Mononuclear cell (primary cell): ENCODE measurements around the gene CAVIN4. TPM values are rescaled to one million over a fixed set of nuclear protein-coding genes. Genes with fewer than 3 reads are reported as not detected.

Source experiments
- H3K27me3 ChIP-seq: 2 replicates; pipeline ENCODE4 v1.6.0; 2011; ENCODE audit warnings: low read length, control low read depth; ENCODE audit not compliant: insufficient read depth
- H3K4me1 ChIP-seq: 2 replicates; pipeline ENCODE4 v1.5.1; 2011; ENCODE audit warnings: mild to moderate bottlenecking, low read length, control low read depth; ENCODE audit not compliant: insufficient read depth
- H3K4me3 ChIP-seq: 2 replicates; pipeline ENCODE4 v1.5.1; 2011; ENCODE audit warnings: mild to moderate bottlenecking, low read length, moderate library complexity
- H3K9me3 ChIP-seq: 2 replicates; pipeline ENCODE4 v1.5.1; 2011; ENCODE audit warnings: low read depth, mild to moderate bottlenecking, control low read depth, low read length
- total RNA-seq: library from RNA; depleted of rRNA; stranded (reverse); fragments of >200 nt; gene quantifications from one replicate; pipeline ENCODE4 v1.2.3, GENCODE V29; 2012

The CAVIN4 gene, protein sequence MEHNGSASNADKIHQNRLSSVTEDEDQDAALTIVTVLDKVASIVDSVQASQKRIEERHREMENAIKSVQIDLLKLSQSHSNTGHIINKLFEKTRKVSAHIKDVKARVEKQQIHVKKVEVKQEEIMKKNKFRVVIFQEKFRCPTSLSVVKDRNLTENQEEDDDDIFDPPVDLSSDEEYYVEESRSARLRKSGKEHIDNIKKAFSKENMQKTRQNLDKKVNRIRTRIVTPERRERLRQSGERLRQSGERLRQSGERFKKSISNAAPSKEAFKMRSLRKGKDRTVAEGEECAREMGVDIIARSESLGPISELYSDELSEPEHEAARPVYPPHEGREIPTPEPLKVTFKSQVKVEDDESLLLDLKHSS
- total RNA-seq = not detected

DNA sequence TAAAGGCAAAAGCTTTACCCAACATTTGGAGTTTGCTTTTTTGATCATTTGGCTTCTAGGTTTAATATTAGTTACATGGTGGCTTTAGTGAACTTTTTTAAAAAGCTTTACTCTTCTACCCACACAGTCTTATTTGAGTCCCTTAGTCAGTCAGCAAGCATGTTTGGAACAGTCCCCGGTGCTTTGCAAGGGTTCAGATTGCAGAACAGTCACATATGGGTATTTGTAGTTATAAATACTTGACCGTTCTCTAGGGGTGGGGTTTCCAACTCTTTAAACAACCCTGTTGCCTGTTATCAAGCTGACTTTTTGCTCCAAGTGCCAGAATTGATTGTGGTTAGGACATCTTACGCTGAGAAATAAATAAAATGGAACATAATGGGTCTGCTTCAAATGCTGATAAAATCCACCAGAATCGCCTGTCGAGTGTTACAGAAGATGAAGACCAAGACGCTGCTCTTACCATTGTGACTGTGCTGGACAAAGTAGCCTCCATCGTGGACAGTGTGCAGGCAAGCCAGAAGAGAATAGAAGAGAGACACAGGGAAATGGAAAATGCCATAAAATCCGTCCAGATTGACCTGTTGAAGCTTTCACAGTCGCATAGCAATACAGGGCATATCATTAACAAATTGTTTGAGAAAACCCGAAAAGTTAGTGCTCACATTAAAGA is at the start of gene CAVIN4:
TSS of gene CAVIN4 (plus strand) at position 304 of the 673 bp plus-strand sequence. CDS start at position 369, 65 bp downstream.
- Histone ChIP-seq H3K4me3 (no peak within 1 kb of the TSS), H3K9me3 (no peaks in the 10 kb centered on the region), H3K27me3 (no peaks in the 10 kb centered on the region), H3K4me1 (no peaks in the 10 kb centered on the region)

DNA sequence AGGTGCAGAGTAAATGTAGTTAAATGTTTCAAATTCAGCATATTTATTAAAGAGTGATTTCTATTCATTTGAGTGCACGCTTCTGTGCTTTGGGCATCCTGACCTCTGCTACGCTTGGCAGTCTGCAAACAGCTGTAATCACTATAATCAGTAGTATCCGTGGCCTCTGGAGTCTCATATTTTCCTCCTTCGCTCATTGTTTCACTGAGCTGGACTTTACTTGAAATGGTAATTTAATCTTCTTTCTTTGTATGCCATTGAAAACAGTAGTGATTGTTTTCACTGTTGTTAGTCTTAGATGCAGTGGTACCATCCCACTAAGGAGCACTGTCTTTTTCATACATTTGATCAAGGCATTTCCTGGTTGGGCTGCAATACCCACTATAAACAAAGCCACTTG is 43.5 kb upstream of the CAVIN4 start:
- no peak overlapping the region for H3K4me3 ChIP-seq
- no peaks in the 10 kb centered on the region for H3K4me1 ChIP-seq
- no peaks in the 10 kb centered on the region for H3K27me3 ChIP-seq
- no peaks in the 10 kb centered on the region for H3K9me3 ChIP-seq

DNA sequence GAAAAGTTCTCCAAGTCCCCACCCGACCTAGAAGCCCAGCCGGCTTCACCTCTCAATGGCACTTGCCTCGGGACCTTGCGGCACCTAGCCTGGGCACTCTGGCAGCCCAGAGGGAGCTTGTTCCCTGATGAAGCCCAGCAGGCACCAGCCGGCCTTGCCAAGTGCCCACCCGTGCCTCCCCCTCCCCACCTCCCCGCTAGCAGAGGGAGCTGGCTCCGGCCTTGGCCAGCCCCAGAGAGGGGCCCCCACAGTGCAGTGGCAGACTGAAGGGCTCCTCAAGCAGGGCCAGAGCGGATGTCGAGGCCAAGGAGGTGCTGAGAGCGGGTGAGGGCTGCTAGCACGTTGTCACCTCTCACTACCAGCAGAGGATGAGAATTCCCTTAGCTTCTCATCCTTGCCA is 37.6 kb upstream of the CAVIN4 start:
- no peaks in the 10 kb centered on the region for H3K4me1 ChIP-seq
- no peaks in the 10 kb centered on the region for H3K27me3 ChIP-seq
- H3K4me3 ChIP-seq = no peak overlapping the region
- H3K9me3 ChIP-seq = no peaks in the 10 kb centered on the region

DNA sequence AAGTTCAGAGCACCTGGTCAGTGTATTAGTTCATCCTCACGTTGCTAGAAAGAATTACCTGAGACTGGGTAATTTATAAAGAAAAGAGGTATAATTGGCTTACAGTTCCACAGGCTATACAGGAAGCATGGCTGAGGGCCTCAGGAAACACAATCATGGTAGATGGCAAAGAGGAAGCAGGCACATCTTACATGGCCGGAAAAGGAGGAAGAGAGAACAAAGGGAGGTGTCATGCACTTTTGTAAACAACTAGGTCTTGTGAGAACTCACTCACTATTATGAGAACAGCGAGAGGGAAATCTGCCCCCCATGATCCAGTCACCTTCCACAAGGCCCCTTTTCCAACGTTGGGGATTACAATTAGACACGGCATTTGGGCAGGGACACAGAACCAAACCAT is 28.8 kb upstream of the CAVIN4 start:
- Histone ChIP-seq H3K4me1 (no peaks in the 10 kb centered on the region), H3K4me3 (no peak overlapping the region), H3K27me3 (no peaks in the 10 kb centered on the region), H3K9me3 (no peaks in the 10 kb centered on the region)

DNA sequence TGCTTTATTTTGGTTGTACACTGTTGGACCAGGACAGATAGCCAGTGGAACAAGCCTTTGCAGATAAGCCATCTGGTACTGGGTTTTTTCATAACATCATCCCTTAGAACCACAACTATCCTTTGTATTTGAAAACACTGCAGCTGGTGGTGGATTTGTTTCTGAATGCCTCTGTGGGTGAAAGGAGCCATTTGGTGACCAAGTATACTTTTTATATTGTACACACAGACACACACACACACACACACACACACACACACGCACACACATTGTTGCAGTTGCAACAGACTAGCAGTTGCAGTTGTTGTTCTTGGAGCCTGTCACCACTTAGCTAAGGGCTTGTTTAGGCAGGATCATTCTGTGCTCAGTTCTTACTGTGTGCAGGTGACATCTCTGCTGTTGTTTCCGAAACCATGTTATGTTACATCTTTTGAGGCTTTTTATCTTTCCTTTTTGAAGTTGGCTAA is 22.9 kb upstream of the CAVIN4 start:
- no peaks in the 10 kb centered on the region for H3K4me1 ChIP-seq
- no peaks in the 10 kb centered on the region for H3K9me3 ChIP-seq
- no peak overlapping the region for H3K4me3 ChIP-seq
- H3K27me3 ChIP-seq = no peaks in the 10 kb centered on the region

DNA sequence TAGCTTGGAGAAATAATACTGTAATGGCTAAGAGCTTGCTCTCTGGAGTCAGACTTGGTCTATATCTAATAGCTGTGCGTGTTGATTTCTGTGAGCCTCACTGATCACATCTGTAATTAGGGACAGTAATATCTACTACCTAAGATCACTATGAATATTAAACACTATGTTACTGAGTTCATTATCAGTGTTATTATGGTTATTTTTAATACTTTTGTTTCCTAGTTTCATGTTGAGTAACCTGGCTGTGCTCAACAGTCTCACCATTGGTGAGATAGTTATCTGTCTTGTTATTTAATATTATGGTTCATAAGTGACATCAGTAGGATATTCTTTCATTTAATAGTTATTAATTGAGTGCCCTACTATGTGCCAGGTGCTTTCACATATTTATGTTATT is 22.4 kb upstream of the CAVIN4 start:
- Histone ChIP-seq H3K4me3 (no peak overlapping the region), H3K27me3 (no peaks in the 10 kb centered on the region), H3K9me3 (no peaks in the 10 kb centered on the region), H3K4me1 (no peaks in the 10 kb centered on the region)

DNA sequence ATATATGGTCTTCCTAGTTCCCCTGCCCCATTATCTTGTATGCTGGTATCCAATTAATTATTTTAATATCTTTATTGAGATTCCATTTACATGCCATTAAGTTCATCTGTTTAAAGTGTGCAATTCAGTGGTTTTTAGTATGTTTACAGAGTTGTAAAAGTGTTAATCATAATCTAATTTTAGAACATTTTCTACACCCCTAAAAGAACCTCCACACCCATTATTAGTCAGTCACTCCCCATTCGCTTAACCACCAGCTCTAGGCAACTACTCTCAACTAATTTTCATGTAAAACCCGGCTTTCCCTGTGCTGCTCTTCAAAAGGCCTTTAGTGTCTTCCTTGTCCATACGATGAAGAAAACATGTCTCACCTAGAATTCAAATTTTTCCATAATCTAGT is 20.8 kb upstream of the CAVIN4 start:
- H3K27me3 ChIP-seq = no peaks in the 10 kb centered on the region
- H3K9me3 ChIP-seq = no peaks in the 10 kb centered on the region
- H3K4me1 ChIP-seq = no peaks in the 10 kb centered on the region
- H3K4me3 ChIP-seq = no peak overlapping the region

DNA sequence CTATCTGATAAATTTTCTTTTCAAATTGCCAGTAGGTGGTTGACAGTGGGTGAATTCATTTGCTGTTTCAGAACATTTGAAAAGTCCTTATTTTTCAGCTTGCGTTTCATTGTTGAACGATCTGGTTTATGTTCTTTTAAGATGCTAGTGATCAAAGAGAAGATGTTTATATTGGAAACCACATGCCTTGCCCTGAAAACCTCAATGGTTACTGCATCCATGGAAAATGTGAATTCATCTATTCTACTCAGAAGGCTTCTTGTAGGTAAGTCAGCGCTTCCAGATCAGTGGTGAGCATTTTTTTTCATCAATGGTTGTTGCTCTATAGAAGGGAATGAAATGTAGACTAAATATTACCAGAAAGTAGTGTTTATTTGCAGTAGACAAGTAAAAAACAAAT is 16.6 kb upstream of the CAVIN4 start:
- Histone ChIP-seq H3K27me3 (no peaks in the 10 kb centered on the region), H3K4me1 (no peaks in the 10 kb centered on the region), H3K9me3 (no peaks in the 10 kb centered on the region), H3K4me3 (no peak overlapping the region)

DNA sequence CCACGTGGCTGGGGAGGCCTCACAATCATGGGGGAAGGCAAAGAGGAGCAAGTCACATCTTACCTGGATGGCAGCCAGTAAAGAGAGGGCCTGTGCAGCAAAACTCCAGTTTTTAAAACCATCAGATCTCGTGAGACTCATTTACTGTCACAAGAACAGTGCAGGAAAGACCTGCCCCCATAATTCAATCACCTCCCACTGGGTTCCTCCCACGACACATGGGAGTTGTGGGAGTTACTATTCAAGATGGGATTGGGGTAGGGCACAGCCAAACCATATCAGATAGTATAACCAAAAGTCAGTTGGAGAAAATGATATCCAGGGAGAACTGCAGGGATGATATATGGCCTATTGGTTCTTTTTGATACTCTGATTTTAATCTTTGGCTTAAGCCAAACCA is 10.0 kb upstream of the CAVIN4 start:
- H3K4me1 ChIP-seq = no peaks in the 10 kb centered on the region
- H3K27me3 ChIP-seq = no peaks in the 10 kb centered on the region
- no peaks in the 10 kb centered on the region for H3K9me3 ChIP-seq
- no peak overlapping the region for H3K4me3 ChIP-seq

DNA sequence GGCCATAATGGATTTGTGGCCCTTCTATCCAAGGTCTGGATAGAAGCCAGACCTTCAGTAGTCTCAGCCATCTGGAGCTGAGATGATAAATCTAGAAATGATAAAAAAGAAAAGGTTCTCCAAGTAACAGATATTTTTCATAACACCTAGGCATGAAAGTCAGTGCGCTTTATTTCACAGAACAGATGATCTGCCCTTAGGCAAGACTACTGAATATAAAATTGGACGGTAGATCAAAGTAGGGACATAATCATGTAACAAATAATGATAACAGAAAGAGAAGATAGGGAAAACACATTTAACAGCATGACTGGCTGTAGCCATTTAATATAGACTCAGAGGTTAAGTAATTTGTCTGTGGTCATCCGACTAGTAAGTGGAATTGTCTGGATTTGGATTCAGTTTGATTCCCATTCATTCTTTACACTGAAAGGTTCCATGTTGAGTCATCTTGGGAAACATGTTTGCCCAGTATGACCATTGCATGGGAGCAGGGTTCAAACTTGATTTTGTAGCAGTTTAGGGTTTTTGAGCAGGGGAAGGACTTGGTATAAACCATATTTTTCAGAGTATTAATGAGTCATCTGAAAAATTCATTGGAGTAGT is 4.1 kb upstream of the CAVIN4 start:
- Histone ChIP-seq H3K4me3 (no peak overlapping the region), H3K9me3 (no peaks in the 10 kb centered on the region), H3K4me1 (no peaks in the 10 kb centered on the region), H3K27me3 (no peaks in the 10 kb centered on the region)

DNA sequence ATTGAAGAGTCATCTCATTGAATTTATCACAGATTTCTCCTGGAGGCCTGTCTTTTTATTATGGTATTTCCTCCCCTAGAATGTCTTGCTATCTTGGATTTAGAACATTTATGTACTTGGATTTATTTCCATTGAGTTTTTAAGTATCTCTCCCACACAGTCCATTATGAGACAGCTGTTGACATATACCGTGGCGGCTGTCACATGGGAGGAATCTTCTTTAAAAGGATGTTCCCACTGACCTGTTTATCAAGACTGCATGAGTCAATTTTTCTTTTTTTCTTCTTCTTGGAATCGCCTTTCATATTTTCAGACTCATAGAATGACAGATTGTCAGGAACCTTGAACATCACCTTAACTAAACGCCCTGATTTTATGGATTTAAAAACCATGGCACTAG is 2.9 kb upstream of the CAVIN4 start:
- no peaks in the 10 kb centered on the region for H3K4me1 ChIP-seq
- no peaks in the 10 kb centered on the region for H3K27me3 ChIP-seq
- no peaks in the 10 kb centered on the region for H3K9me3 ChIP-seq
- no peak overlapping the region for H3K4me3 ChIP-seq

DNA sequence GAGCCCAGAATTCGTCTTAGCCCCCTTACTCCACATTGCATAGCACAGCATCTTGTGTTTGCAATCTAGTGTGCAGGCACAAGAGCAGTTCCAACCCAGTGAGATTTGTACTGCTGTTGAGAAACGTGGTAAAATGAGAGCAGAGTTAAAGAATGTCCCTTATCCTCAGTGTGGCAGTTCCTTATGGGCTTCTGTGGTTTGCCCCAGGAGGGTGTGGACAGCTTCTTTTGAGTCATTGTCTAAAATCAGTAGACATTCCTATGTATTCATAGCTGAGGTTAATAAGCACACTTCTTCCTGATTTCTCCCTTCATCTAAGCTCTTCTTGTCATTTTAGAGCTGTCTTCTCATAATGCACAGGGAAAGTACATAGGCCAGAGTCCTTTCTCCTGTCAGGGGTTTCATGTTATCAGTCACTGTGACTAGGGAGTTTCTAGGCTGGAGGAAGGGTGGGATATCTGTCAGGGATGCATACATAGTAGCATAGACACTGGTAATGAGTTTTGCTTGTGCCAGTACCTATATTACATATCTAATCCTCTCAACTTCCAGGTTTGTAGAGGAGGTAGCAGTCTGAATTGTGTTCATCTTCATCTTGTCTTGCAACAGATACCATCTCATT is 2.0 kb upstream of the CAVIN4 start:
- no peak overlapping the region for H3K4me3 ChIP-seq
- H3K27me3 ChIP-seq = no peaks in the 10 kb centered on the region
- no peaks in the 10 kb centered on the region for H3K9me3 ChIP-seq
- H3K4me1 ChIP-seq = no peaks in the 10 kb centered on the region

DNA sequence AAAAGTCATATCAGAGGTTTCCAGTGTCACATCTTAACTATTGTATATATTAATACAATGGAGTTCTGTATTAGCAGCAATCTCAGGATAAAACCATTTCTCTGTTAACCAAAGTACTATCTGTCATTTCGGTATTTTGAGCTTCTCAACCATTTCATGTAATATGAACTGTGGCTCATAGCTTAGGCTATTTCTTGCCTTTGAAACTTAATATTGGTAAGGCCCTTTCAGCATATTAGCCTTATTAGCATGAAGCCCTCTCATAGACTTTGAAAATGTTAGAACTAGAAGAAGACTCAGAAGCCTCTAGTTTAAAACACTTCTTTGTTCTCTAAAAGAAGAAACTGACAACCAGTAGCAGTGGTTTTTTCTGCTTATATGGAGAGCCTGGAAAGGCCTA is 731 bp downstream of the CAVIN4 start:
- Histone ChIP-seq H3K4me3 (no peak overlapping the region), H3K4me1 (no peaks in the 10 kb centered on the region), H3K9me3 (no peaks in the 10 kb centered on the region), H3K27me3 (no peaks in the 10 kb centered on the region)

DNA sequence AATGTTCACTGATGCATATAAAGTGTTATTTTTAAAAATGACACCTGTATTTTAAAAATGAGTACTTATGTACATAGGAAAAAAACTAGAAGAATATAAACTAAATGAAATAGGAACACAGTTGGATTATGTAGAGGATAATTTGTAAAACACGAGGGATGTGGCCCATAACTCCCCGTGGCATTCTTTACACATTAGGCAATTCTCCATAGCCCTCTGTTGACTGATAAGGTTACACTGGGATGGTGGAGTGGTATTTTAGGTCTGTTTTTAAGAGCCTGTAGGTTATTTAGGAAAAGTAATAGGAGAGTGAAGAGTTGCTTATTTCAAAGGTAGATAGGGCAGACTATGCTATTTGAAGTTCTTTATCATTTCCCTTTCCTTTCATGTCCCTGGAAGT is 1.8 kb downstream of the CAVIN4 start:
- Histone ChIP-seq H3K9me3 (no peaks in the 10 kb centered on the region), H3K27me3 (no peaks in the 10 kb centered on the region), H3K4me3 (no peak overlapping the region), H3K4me1 (no peaks in the 10 kb centered on the region)

DNA sequence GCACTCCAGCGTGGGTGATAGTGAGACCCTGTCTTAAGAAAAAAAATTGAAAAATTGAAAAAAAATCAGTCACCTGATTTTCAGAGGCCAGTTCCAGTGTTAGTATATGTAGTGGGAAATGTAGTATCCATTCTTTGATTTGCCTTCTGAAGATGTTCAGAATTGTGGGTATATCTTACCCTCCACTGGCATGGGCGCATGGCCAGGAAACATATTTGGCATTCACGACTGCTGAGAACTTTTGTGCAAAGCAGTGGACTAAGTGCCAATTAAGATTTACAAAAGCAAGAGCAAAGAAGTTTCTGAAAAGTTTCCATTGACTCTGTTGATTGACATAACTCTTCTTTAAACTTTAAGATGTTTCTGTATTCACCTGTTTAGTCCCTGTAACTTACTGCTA is 2.4 kb downstream of the CAVIN4 start:
- H3K4me3 ChIP-seq = no peak overlapping the region
- H3K27me3 ChIP-seq = no peaks in the 10 kb centered on the region
- H3K4me1 ChIP-seq = no peaks in the 10 kb centered on the region
- H3K9me3 ChIP-seq = no peaks in the 10 kb centered on the region
